Glomerular endothelial cell (primary cell): ENCODE results near the gene CHRD. TPM values are rescaled to one million over a fixed set of nuclear protein-coding genes. Genes with fewer than 3 reads are reported as not detected.
"Not testable (repeated sequence)": the region's sequence is repeated elsewhere in the genome, so short reads cannot be mapped to it uniquely, and the experiment has no call there.

ENCODE experiments used
- DNase-seq: peaks from one replicate; pipeline ENCODE4 v3.0.0-alpha.2; 2011; ENCODE audit warnings: low read depth, low spot score; ENCODE audit errors: extremely low read depth
- total RNA-seq: library from RNA; depleted of rRNA; stranded (reverse); fragments of >200 nt; gene quantifications from 2 replicates; pipeline ENCODE4 v1.2.3, GENCODE V29; 2015

The CHRD gene
- 0.78 and 1.9 TPM in 2 replicates for total RNA-seq

GRCh38 chr3:184379358-184380184 is at the start of gene CHRD:
CHRD (plus strand) TSS chr3:184380054; CDS start chr3:184380319, 265 bp downstream.
- DNase-seq = no peak

GRCh38 chr3:184332370-184333090 is 47.3 kb upstream of the CHRD start:
- DNase-seq = peak; percentile 91

GRCh38 chr3:184333190-184333589 is 46.7 kb upstream of the CHRD start:
- no peak for DNase-seq

GRCh38 chr3:184333700-184334099 is 46.2 kb upstream of the CHRD start:
- DNase-seq = no peak

GRCh38 chr3:184334470-184335158 is 45.2 kb upstream of the CHRD start:
- no peak for DNase-seq

- no peak for DNase-seq
These were observed 44.6 kb upstream of the CHRD start for GRCh38 chr3:184335291-184335660.

GRCh38 chr3:184335661-184336546 is 44.0 kb upstream of the CHRD start:
- no peak for DNase-seq

- DNase-seq = no peak
These were observed 43.1 kb upstream of the CHRD start for GRCh38 chr3:184336547-184337398.

- DNase-seq = no peak
These were observed 42.5 kb upstream of the CHRD start, which contains the start of gene FAM131A for GRCh38 chr3:184337399-184337714. FAM131A (plus strand) TSS chr3:184337600; CDS start chr3:184337631, 31 bp downstream.

- DNase-seq = no peak
These were observed 41.9 kb upstream of the CHRD start for GRCh38 chr3:184337981-184338380.

- no peak for DNase-seq
These were observed 41.3 kb upstream of the CHRD start for GRCh38 chr3:184338511-184338945.

GRCh38 chr3:184339001-184339400 is 40.9 kb upstream of the CHRD start:
- DNase-seq = no peak

GRCh38 chr3:184339451-184340135 is 40.3 kb upstream of the CHRD start:
- DNase-seq = not testable (repeated sequence)

- DNase-seq = no peak
These were observed 37.9 kb upstream of the CHRD start for GRCh38 chr3:184341925-184342324.

- no peak for DNase-seq
These were observed 36.5 kb upstream of the CHRD start for GRCh38 chr3:184343200-184343876.

- no peak for DNase-seq
These were observed 35.1 kb upstream of the CHRD start for GRCh38 chr3:184344579-184345316.

GRCh38 chr3:184345317-184346144 is 34.3 kb upstream of the CHRD start:
- no peak for DNase-seq
